OCI-LY7 (cell line): ENCODE results near the gene SLC9A7. TPM values are rescaled to one million over a fixed set of nuclear protein-coding genes. Genes with fewer than 3 reads are reported as not detected.

Experiments
- BruUV-seq: library from RNA; stranded (reverse); fragments of 400-500 nt; replicated peaks from 2 replicates; lab custom pipeline; 2021; lab: Mats Ljungman, UMichigan
- CTCF ChIA-PET: fragments of 300-600 bp; sonication (Branson Sonifier 250); formaldehyde crosslinking; loops from one replicate; lab custom pipeline; 2022; ENCODE audit warnings: antibody characterized with exemption; ENCODE audit not compliant: unreplicated experiment; lab: Charles Lee
- POLR2A ChIA-PET: fragments of 300-600 bp; sonication (Branson Sonifier 250); formaldehyde crosslinking; loops from one replicate; lab custom pipeline; 2022; ENCODE audit warnings: antibody characterized with exemption; lab: Charles Lee
- DNase-seq: peaks from one replicate; pipeline ENCODE4 v3.0.0-alpha.2; 2015; ENCODE audit warnings: low spot score
- H2AFZ ChIP-seq: fragments of 200-600 bp; sonication (generic), shearing (Covaris generic); 2 replicates; pipeline ENCODE4 v1.6.1; 2014; ENCODE audit warnings: mild to moderate bottlenecking, antibody characterized with exemption, low read length, moderate library complexity
- H3K27ac ChIP-seq: fragments of 200-600 bp; sonication (generic); 2 replicates; pipeline ENCODE4 v1.5.1; 2014; ENCODE audit warnings: mixed run types, low read depth, mild to moderate bottlenecking, moderate library complexity, low read length, inconsistent platforms; ENCODE audit not compliant: poor library complexity, severe bottlenecking
- H3K36me3 ChIP-seq: fragments of 200-600 bp; sonication (generic); 2 replicates; pipeline ENCODE4 v1.6.1; 2014; ENCODE audit warnings: mild to moderate bottlenecking, antibody characterized with exemption, low read length, moderate library complexity, mixed read lengths; ENCODE audit not compliant: insufficient read depth
- H3K4me1 ChIP-seq: fragments of 200-600 bp; sonication (generic); 2 replicates; pipeline ENCODE4 v1.5.1; 2014; ENCODE audit warnings: mild to moderate bottlenecking, low read length; ENCODE audit not compliant: insufficient read depth, poor library complexity, severe bottlenecking
- H3K4me2 ChIP-seq: fragments of 200-600 bp; sonication (generic); 2 replicates; pipeline ENCODE4 v1.6.1; 2014; ENCODE audit warnings: mild to moderate bottlenecking, low read length
- H3K4me3 ChIP-seq: fragments of 200-600 bp; sonication (generic); 2 replicates; pipeline ENCODE4 v1.5.1; 2014; ENCODE audit warnings: mild to moderate bottlenecking, low read depth, low read length; ENCODE audit not compliant: poor library complexity, severe bottlenecking
- H3K79me2 ChIP-seq: fragments of 200-600 bp; sonication (generic); 2 replicates; pipeline ENCODE4 v1.6.1; 2016; ENCODE audit warnings: low read depth, mild to moderate bottlenecking, low read length, moderate library complexity, mixed read lengths; ENCODE audit not compliant: insufficient read depth
- H3K9me2 ChIP-seq: fragments of 200-600 bp; sonication (generic); 2 replicates; pipeline ENCODE4 v1.6.1; 2016; ENCODE audit warnings: mild to moderate bottlenecking, low read length, mixed read lengths; ENCODE audit not compliant: insufficient read depth
- H3K9me3 ChIP-seq: fragments of 200-600 bp; sonication (generic); 2 replicates; pipeline ENCODE4 v1.6.1; 2014; ENCODE audit warnings: mild to moderate bottlenecking, mixed run types, low read length, mixed read lengths
- H4K20me1 ChIP-seq: fragments of 200-600 bp; sonication (generic); 2 replicates; pipeline ENCODE4 v1.6.1; 2014; ENCODE audit warnings: mild to moderate bottlenecking, antibody characterized with exemption, low read length, moderate library complexity, mixed read lengths; ENCODE audit not compliant: insufficient read depth
- CTCF ChIP-seq: fragments of 200-600 bp; sonication (generic); conservative IDR thresholded peaks from 2 replicates; pipeline ENCODE4 v1.5.1; 2014; ENCODE audit warnings: mild to moderate bottlenecking, antibody characterized with exemption, low read length, moderate library complexity, mixed read lengths
- EZH2phosphoT487 ChIP-seq: fragments of 200-600 bp; sonication (generic); IDR thresholded peaks from 2 replicates; pipeline ENCODE4 v1.6.1; 2018; ENCODE audit warnings: low read depth, borderline replicate concordance, mild to moderate bottlenecking, mixed run types, antibody characterized with exemption, low read length, moderate library complexity, mixed read lengths
- intact Hi-C: fragments of 100-400 bp; cut with micrococcal nuclease; formaldehyde crosslinking; loops from one replicate; pipeline ENCODE4 v1.10.0; 2022; ENCODE audit not compliant: unreplicated experiment
- total RNA-seq, 2 experiments: library from RNA; depleted of rRNA in 1 of 2; stranded (reverse); fragments of >200 nt in 1 of 2; shearing (Covaris generic) in 1 of 2; gene quantifications; 2 replicates each; pipeline ENCODE4 v1.2.3, GENCODE V29; 2014 to 2022

SLC9A7 gene
- total RNA-seq, 2 experiments from 2014 or later: 40.5 to 59.6 TPM

DNA sequence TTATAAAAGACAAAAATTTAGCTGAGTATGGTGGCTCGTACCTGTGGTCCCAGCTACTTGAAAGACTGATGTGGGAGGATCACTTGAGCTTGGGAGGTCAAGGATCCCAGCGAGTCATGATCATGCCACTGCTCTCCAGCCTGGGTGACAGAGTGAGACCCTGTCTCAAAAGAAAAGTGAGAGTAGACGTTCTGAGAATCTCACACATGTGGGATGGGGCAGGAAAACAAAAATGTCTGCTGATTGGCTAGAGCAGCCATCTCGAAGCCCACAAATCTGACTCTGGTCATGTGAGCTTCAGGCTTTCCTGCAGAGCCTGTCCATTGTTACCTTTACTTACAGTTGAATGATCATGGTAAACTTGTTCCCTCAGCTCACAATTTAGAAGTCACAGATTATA is 23.1 kb upstream of the SLC9A7 start:
- Histone ChIP-seq H3K4me3 (no peak overlapping the region), H3K4me1 (no peaks in the 10 kb centered on the region), H3K36me3 (no peaks in the 10 kb centered on the region), H3K9me2 (no peaks in the 10 kb centered on the region), H3K4me2 (no peak overlapping the region), H3K9me3 (no peaks in the 10 kb centered on the region), H3K27ac (no peak overlapping the region), H4K20me1 (no peaks in the 10 kb centered on the region), H3K79me2 (no peaks in the 10 kb centered on the region), H2AFZ (no peak overlapping the region)
- BruUV-seq: no TSS peak
- ChIA-PET POLR2A (interaction anchor here (0.5 to 0.9 kb wide), 2 partner anchors 11 to 484 kb away, joined by 3 to 4 read pairs; no protein-coding TSS in a partner anchor), CTCF (no interaction called here)
- TF ChIP-seq CTCF (no peak), EZH2phosphoT487 (no peak)
- intact Hi-C loops: no loop called here
- no peak for DNase-seq

DNA sequence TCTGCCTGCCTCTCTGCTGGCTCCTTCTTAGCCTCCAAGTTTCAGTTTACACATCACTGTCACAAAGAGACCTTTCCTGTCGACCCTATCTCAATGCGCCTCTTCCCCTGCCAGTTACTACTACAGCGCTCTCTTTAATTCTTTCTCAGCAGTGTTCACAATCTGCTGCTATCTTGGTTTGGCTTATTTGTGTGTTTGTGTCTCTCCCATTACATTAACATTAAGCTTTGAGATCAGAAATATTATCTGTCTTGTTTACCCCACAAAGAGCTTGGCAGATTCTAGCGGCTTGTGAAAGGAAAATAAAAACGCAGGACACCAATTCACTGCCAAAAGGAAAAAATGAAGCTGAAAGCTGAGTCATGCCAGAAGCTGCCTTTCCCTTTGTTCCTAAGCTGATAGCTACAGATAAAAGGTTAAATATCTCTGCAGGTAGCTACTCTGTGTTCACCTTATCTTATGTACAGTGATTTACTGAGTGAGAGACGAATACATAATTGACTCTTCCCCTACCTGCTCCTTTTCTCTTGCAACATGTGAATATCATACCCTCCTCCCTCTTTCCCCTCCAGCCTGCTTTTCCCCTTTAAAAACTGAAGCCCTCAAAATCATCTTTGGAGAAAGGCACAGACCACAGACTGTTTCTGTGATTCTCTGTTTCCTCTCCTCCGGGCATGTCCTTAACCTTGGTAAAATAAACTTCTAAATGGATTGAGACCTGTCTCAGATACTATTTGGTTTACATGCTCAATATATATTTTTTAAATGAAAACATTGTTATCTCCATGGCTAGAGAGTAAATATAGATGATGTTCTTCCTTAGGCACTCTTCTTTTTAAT is 19.3 kb upstream of the SLC9A7 start:
- H3K36me3 ChIP-seq: no peaks in the 10 kb centered on the region
- H4K20me1 ChIP-seq: no peaks in the 10 kb centered on the region
- H3K4me1 ChIP-seq: no peaks in the 10 kb centered on the region
- intact Hi-C loops: no loop called here
- no peak overlapping the region for H2AFZ ChIP-seq
- CTCF ChIA-PET: no interaction called here
- no peaks in the 10 kb centered on the region for H3K9me2 ChIP-seq
- H3K79me2 ChIP-seq: no peaks in the 10 kb centered on the region
- BruUV-seq: no TSS peak
- TF ChIP-seq EZH2phosphoT487: no peak
- TF ChIP-seq CTCF: no peak
- POLR2A ChIA-PET: no interaction called here
- no peak overlapping the region for H3K4me3 ChIP-seq
- H3K9me3 ChIP-seq: no peaks in the 10 kb centered on the region
- no peak overlapping the region for H3K4me2 ChIP-seq
- DNase-seq: no peak
- no peak overlapping the region for H3K27ac ChIP-seq

- TF ChIP-seq CTCF: no peak
- CTCF ChIA-PET: no interaction called here
Observed at GRCh38 chrX:46770817-46771163, 11.9 kb upstream of the SLC9A7 start.

More at GRCh38 chrX:46770817-46771163, 11.9 kb upstream of the SLC9A7 start:
- POLR2A ChIA-PET: interaction anchor here (0.9 to 1.1 kb wide), 4 partner anchors 9 to 13 kb away, joined by 3 to 4 read pairs (median 3); no protein-coding TSS in a partner anchor
- Histone ChIP-seq H3K27ac (no peak overlapping the region), H2AFZ (no peak overlapping the region), H3K9me2 (no peaks in the 10 kb centered on the region), H3K79me2 (no peaks in the 10 kb centered on the region), H3K9me3 (no peaks in the 10 kb centered on the region), H3K4me2 (no peak overlapping the region), H4K20me1 (no peaks in the 10 kb centered on the region), H3K4me3 (no peak overlapping the region), H3K4me1 (no peaks in the 10 kb centered on the region), H3K36me3 (no peaks in the 10 kb centered on the region)
- no peak for DNase-seq
- intact Hi-C loops: no loop called here
- BruUV-seq: no TSS peak
